Skeletal muscle tissue (tissue), 4 donors: ENCODE data around the gene IFNL4. TPM values are rescaled to one million over a fixed set of nuclear protein-coding genes. Genes with fewer than 3 reads are reported as not detected.

ENCODE experiments used
- H3K27ac ChIP-seq: one replicate; pipeline ENCODE4 v1.7.0; 2013; ENCODE audit warnings: mild to moderate bottlenecking, low read depth, low read length, inconsistent platforms
- H3K27me3 ChIP-seq, 3 donors: one replicate each; pipeline ENCODE4 v1.7.0; 2013; ENCODE audit warnings: low read length in 3 of 3; ENCODE audit not compliant: control insufficient read depth in 3 of 3, insufficient read depth in 3 of 3
- H3K36me3 ChIP-seq, 3 donors: one replicate each; pipeline ENCODE4 v1.7.0; 2013; ENCODE audit warnings: low read length in 3 of 3; ENCODE audit not compliant: control insufficient read depth in 3 of 3, insufficient read depth in 3 of 3
- H3K4me1 ChIP-seq, 3 donors: one replicate each; pipeline ENCODE4 v1.7.0; 2013; ENCODE audit warnings: low read length in 3 of 3, mild to moderate bottlenecking in 3 of 3; ENCODE audit not compliant: control insufficient read depth in 3 of 3, insufficient read depth in 3 of 3
- H3K4me3 ChIP-seq, 3 donors: one replicate each; pipeline ENCODE4 v1.7.0; 2013; ENCODE audit warnings: low read length in 3 of 3
- H3K9ac ChIP-seq, 3 donors: one replicate each; pipeline ENCODE4 v1.7.0; 2013; ENCODE audit warnings: low read length in 3 of 3, mild to moderate bottlenecking in 3 of 3, moderate library complexity in 2 of 3, low read depth in 1 of 3
- H3K9me3 ChIP-seq, 3 donors: one replicate each; pipeline ENCODE4 v1.7.0; 2013; ENCODE audit warnings: low read length in 3 of 3; ENCODE audit not compliant: control insufficient read depth in 3 of 3
- total RNA-seq: library from RNA; depleted of rRNA; stranded (reverse); fragments of >200 nt; gene quantifications from one replicate; pipeline ENCODE4 v1.2.3, GENCODE V29; 2014
- donor health status: Osteomylitis.

IFNL4 gene
- total RNA-seq, 1 donor from 2014 or later = not detected

DNA sequence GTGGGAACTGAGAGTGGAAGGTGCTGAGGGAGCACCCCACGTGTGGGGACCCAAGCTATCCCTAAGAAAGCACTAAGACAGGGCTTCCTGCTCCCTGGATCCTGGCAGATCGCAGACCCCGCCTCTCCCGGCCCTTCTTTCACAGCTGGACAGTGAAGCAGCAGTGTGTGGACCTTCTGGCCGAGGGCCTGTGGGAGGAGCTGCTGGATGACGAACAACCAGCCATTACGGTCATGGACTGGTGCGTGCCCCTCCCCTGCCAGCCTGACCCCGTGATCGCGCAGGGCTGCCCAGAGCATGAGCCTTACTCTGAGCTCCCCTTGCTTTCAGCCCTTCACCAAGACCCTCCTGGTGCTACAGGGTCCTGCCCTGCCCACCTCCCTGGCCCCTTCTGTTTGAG, 49.6 kb downstream of the IFNL4 start:
- Histone ChIP-seq H3K27me3 (peaks cover 66 to 81% (median 80%) of the 10 kb centered on the region in 3 donors), H3K36me3 (no peaks in the 10 kb centered on the region)

DNA sequence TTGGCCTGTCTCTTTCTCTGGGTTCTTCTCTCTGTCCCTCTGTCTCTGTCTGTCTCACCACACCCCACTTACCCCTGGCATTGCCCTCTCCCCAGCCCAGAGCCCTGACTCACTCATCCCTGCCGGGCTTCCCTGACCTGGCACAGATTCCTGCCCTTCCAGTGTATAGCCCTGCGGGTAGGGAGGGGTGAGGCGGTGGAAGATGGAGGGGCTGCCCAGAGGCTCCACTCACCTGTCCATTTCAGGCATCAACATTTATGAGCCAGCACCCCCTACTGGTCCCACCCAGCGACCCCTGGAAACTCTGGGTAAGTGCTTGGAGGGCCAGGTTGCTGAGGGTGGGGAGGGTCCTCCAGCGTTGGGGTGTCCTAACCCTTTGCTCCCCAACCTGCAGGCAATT, 50.8 kb downstream of the IFNL4 start:
- no peaks in the 10 kb centered on the region for H3K4me1 ChIP-seq
- H3K27ac ChIP-seq = no peak overlapping the region
- H3K9me3 ChIP-seq = no peaks in the 10 kb centered on the region
- no peaks in the 10 kb centered on the region for H3K36me3 ChIP-seq
- no peak overlapping the region for H3K9ac ChIP-seq
- peaks cover 59 to 73% (median 67%) of the 10 kb centered on the region in 3 donors for H3K27me3 ChIP-seq
- H3K4me3 ChIP-seq = no peak overlapping the region

More for the DNA sequence above, 49.6 kb downstream of the IFNL4 start:
- H3K4me1 ChIP-seq = no peaks in the 10 kb centered on the region
- H3K9ac ChIP-seq = no peak overlapping the region
- no peak overlapping the region for H3K27ac ChIP-seq
- H3K4me3 ChIP-seq = no peak overlapping the region
- H3K9me3 ChIP-seq = no peaks in the 10 kb centered on the region

DNA sequence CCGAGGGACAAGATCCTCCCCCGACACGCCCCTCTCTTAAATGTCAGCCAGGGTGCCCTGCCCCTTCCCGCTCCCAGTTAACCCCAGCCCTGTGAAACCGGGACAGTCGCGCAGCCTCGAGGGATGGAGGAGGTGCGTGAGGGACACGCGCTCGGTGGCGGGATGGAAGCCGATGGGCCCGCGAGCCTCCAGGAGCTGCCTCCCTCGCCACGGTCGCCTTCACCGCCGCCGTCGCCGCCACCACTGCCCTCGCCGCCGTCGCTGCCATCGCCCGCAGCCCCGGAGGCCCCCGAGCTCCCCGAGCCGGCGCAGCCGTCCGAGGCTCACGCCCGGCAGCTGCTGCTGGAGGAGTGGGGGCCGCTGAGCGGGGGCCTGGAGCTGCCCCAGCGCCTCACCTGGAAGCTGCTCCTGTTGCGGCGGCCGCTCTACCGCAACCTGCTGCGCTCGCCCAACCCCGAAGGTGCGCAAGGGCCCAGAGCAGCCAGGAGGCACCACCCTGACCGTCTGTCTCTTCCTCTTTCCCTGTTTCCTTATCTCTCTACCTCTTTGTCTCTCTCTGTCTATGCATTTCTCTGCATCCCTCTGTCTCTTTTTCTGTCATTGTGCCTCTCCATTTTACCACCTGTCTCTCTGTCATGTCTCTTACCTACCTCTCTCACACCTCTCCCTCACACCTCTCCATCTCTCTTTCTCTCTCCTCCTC, 51.6 kb downstream of the IFNL4 start, which contains the start of gene NCCRP1:
NCCRP1 (plus strand) TSS at position 105 of the 703 bp plus-strand sequence; CDS start at position 124, 19 bp downstream.
- H3K27me3 ChIP-seq = peaks cover 54 to 68% (median 62%) of the 10 kb centered on the region in 3 donors
- H3K9ac ChIP-seq = no peak within 1 kb of the TSS
- no peak within 1 kb of the TSS for H3K27ac ChIP-seq
- H3K36me3 ChIP-seq = no peaks in the 10 kb centered on the region
- H3K4me1 ChIP-seq = no peaks in the 10 kb centered on the region
- H3K4me3 ChIP-seq = no peak within 1 kb of the TSS
- H3K9me3 ChIP-seq = no peaks in the 10 kb centered on the region

DNA sequence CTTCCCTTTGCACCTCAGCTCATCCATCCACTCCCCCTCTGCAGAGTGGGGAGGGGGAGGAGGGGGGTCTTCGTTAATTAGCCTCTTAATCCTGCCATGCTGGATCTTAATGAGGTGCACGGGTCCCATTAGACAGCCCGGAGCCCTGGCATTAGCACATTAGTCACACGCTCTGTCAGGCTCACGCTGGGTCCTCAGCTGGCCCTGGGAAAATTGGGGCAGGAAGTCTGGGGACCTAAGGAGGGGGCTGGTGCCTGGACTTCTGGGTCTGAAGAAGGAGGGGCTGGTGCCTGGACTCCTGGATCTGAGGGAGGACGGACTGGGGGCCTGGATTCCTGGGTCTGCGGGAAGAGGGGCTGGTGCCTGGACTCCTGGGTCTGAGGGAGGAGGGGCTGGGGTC, 52.3 kb downstream of the IFNL4 start:
- Histone ChIP-seq H3K9ac (no peak overlapping the region), H3K27me3 (peaks cover 51 to 63% (median 58%) of the 10 kb centered on the region in 3 donors)

More for the DNA sequence above, 52.3 kb downstream of the IFNL4 start:
- no peaks in the 10 kb centered on the region for H3K36me3 ChIP-seq
- no peaks in the 10 kb centered on the region for H3K4me1 ChIP-seq
- no peaks in the 10 kb centered on the region for H3K9me3 ChIP-seq
- H3K4me3 ChIP-seq = no peak overlapping the region
- no peak overlapping the region for H3K27ac ChIP-seq

Other genes starting within 250 kb of the IFNL4 start
- gene FBXO27, start 216.3 kb downstream of the IFNL4 start, total RNA-seq = 1.0 TPM
- not detected for gene ACP7, start 164.5 kb downstream of the IFNL4 start, total RNA-seq
- 2.1 TPM for gene PAK4, start 123.1 kb downstream of the IFNL4 start, total RNA-seq
- not detected for gene NCCRP1, start 51.9 kb downstream of the IFNL4 start, total RNA-seq
- gene SYCN, start 44.6 kb downstream of the IFNL4 start, total RNA-seq = not detected
- not detected for gene IFNL3, start 3.9 kb downstream of the IFNL4 start, total RNA-seq
- not detected for gene IFNL2, start 19.5 kb upstream of the IFNL4 start, total RNA-seq
- not detected for gene IFNL1, start 47.6 kb upstream of the IFNL4 start, total RNA-seq
- gene LRFN1, start 72.0 kb upstream of the IFNL4 start, total RNA-seq = 0.52 TPM
- gene GMFG, start 87.2 kb upstream of the IFNL4 start, total RNA-seq = 20.9 TPM
- 22.4 TPM for gene SAMD4B, start 93.6 kb upstream of the IFNL4 start, total RNA-seq
- gene PAF1, start 142.2 kb upstream of the IFNL4 start, total RNA-seq = 25.1 TPM
- gene MED29, start 142.5 kb upstream of the IFNL4 start, total RNA-seq = 9.4 TPM
- gene ZFP36, start 158.0 kb upstream of the IFNL4 start, total RNA-seq = 3.1 TPM
- gene PLEKHG2, start 163.8 kb upstream of the IFNL4 start, total RNA-seq = 15.7 TPM
- gene RPS16, start 187.1 kb upstream of the IFNL4 start, total RNA-seq = 128 TPM
- gene SUPT5H, start 196.7 kb upstream of the IFNL4 start, total RNA-seq = 40.7 TPM
- 40.7 TPM for gene TIMM50, start 232.0 kb upstream of the IFNL4 start, total RNA-seq